SU-DHL-6 (cell line): ENCODE measurements around the gene TDRD7.

ENCODE experiments used
- EZH2phosphoT487 ChIP-seq: fragments of 200-600 bp; sonication (generic), shearing (Covaris generic); conservative IDR thresholded peaks from 2 replicates; pipeline ENCODE4 v1.6.1; 2018; ENCODE audit warnings: mild to moderate bottlenecking, antibody characterized with exemption, low read length, moderate library complexity, mixed read lengths
- TF ChIP-seq, protein P1 (sequence below): fragments of 200-600 bp; sonication (generic); IDR thresholded peaks from one replicate; pipeline ENCODE4 v1.5.1; 2017; ENCODE audit warnings: antibody characterized with exemption, mild to moderate bottlenecking, low read length, moderate library complexity; ENCODE audit not compliant: insufficient read depth, poor library complexity, severe bottlenecking

- TF ChIP-seq, protein P1, sequence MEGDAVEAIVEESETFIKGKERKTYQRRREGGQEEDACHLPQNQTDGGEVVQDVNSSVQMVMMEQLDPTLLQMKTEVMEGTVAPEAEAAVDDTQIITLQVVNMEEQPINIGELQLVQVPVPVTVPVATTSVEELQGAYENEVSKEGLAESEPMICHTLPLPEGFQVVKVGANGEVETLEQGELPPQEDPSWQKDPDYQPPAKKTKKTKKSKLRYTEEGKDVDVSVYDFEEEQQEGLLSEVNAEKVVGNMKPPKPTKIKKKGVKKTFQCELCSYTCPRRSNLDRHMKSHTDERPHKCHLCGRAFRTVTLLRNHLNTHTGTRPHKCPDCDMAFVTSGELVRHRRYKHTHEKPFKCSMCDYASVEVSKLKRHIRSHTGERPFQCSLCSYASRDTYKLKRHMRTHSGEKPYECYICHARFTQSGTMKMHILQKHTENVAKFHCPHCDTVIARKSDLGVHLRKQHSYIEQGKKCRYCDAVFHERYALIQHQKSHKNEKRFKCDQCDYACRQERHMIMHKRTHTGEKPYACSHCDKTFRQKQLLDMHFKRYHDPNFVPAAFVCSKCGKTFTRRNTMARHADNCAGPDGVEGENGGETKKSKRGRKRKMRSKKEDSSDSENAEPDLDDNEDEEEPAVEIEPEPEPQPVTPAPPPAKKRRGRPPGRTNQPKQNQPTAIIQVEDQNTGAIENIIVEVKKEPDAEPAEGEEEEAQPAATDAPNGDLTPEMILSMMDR, result no peak
- TF ChIP-seq EZH2phosphoT487, result no peak
Observed at GRCh38 chr9:97372580-97372979, 39.3 kb upstream of the TDRD7 start.
